ENCODE data around the gene CD34.

Gene CD34

GRCh38 chr1:207921321-207921720 is 10.4 kb upstream of the CD34 start:
- no peak for DNase-seq (ENCODE audit: extremely low read depth, low read depth)
- no peak for TF ChIP-seq CTCF (IDR thresholded peaks at IDR 0.05; ENCODE audit: low read depth, low read length, missing control alignments)
- H3K4me3 ChIP-seq (replicated peaks; ENCODE audit: low read depth, low read length): no peak overlapping the region

GRCh38 chr1:207920444-207921021 is 9.6 kb upstream of the CD34 start:
- no peak for TF ChIP-seq CTCF (IDR thresholded peaks at IDR 0.05; ENCODE audit: low read depth, low read length, missing control alignments)
- no peak overlapping the region for H3K4me3 ChIP-seq (replicated peaks; ENCODE audit: low read depth, low read length)
- DNase-seq (ENCODE audit: extremely low read depth, low read depth): peak; percentile 66

- DNase-seq (ENCODE audit: extremely low read depth, low read depth): peak; percentile 57
- TF ChIP-seq CTCF (IDR thresholded peaks at IDR 0.05; ENCODE audit: low read depth, low read length, missing control alignments): no peak
- H3K4me3 ChIP-seq (replicated peaks; ENCODE audit: low read depth, low read length): no peak overlapping the region
Observed at GRCh38 chr1:207919523-207920170, 8.7 kb upstream of the CD34 start.

- no peak overlapping the region for H3K4me3 ChIP-seq (replicated peaks; ENCODE audit: low read depth, low read length)
Observed at GRCh38 chr1:207918581-207918980, 7.7 kb upstream of the CD34 start.

GRCh38 chr1:207918011-207918410 is 7.1 kb upstream of the CD34 start:
- no peak overlapping the region for H3K4me3 ChIP-seq (replicated peaks; ENCODE audit: low read depth, low read length)
- no peak for DNase-seq (ENCODE audit: extremely low read depth, low read depth)
- no peak for TF ChIP-seq CTCF (IDR thresholded peaks at IDR 0.05; ENCODE audit: low read depth, low read length, missing control alignments)

More at GRCh38 chr1:207918581-207918980, 7.7 kb upstream of the CD34 start:
- TF ChIP-seq CTCF (IDR thresholded peaks at IDR 0.05; ENCODE audit: low read depth, low read length, missing control alignments): no peak
- no peak for DNase-seq (ENCODE audit: extremely low read depth, low read depth)

- no peak for TF ChIP-seq CTCF (IDR thresholded peaks at IDR 0.05; ENCODE audit: low read depth, low read length, missing control alignments)
- no peak overlapping the region for H3K4me3 ChIP-seq (replicated peaks; ENCODE audit: low read depth, low read length)
- no peak for DNase-seq (ENCODE audit: extremely low read depth, low read depth)
Observed at GRCh38 chr1:207917080-207917479, 6.2 kb upstream of the CD34 start.

All from HFF-Myc (cell line).